H9 (cell line): ENCODE results near the gene ZFYVE28. TPM values are rescaled to one million over a fixed set of nuclear protein-coding genes. Genes with fewer than 3 reads are reported as not detected.

Experiments used
- DNase-seq: peaks from one replicate; pipeline ENCODE4 v3.0.0-alpha.2; 2017
- H2AFZ ChIP-seq: one replicate; pipeline ENCODE4 v1.6.1; 2013; ENCODE audit warnings: mild to moderate bottlenecking, low read length, control low read depth, moderate library complexity
- H2AK5ac ChIP-seq: 2 replicates; pipeline ENCODE4 v1.6.1; 2013; ENCODE audit warnings: low read length, control low read depth, mixed read lengths; ENCODE audit not compliant: insufficient read length
- H2BK120ac ChIP-seq: one replicate; pipeline ENCODE4 v1.6.1; 2013; ENCODE audit warnings: low read depth, mild to moderate bottlenecking, low read length, control low read depth, inconsistent platforms; ENCODE audit not compliant: poor library complexity, severe bottlenecking
- H2BK12ac ChIP-seq: 2 replicates; pipeline ENCODE4 v1.6.1; 2013; ENCODE audit warnings: low read length, control low read depth, mixed read lengths, low read depth; ENCODE audit not compliant: insufficient read length
- H2BK15ac ChIP-seq: 2 replicates; pipeline ENCODE4 v1.6.1; 2013; ENCODE audit warnings: low read depth, low read length, control low read depth
- H2BK20ac ChIP-seq: one replicate; pipeline ENCODE4 v1.6.1; 2013; ENCODE audit warnings: low read depth, mild to moderate bottlenecking, low read length, control low read depth, inconsistent platforms; ENCODE audit not compliant: poor library complexity, severe bottlenecking
- H2BK5ac ChIP-seq: 2 replicates; pipeline ENCODE4 v1.6.1; 2013; ENCODE audit warnings: low read length, control low read depth, mixed read lengths; ENCODE audit not compliant: insufficient read length
- H3K14ac ChIP-seq: 2 replicates; pipeline ENCODE4 v1.6.1; 2013; ENCODE audit warnings: low read length, control low read depth; ENCODE audit not compliant: insufficient read depth
- H3K18ac ChIP-seq: 2 replicates; pipeline ENCODE4 v1.6.1; 2013; ENCODE audit warnings: low read depth, mild to moderate bottlenecking, mixed read lengths, low read length, control low read depth; ENCODE audit not compliant: insufficient read length
- H3K23ac ChIP-seq: 2 replicates; pipeline ENCODE4 v1.6.1; 2013; ENCODE audit warnings: low read length, control low read depth, mixed read lengths, low read depth; ENCODE audit not compliant: insufficient read length
- H3K23me2 ChIP-seq: 2 replicates; pipeline ENCODE4 v1.6.1; 2013; ENCODE audit warnings: low read depth, mild to moderate bottlenecking, mixed read lengths, low read length, control low read depth; ENCODE audit not compliant: insufficient read length, poor library complexity, severe bottlenecking
- H3K27ac ChIP-seq: 2 replicates; pipeline ENCODE4 v1.5.1; 2013; ENCODE audit warnings: low read length, control low read depth, mixed read lengths, low read depth; ENCODE audit not compliant: insufficient read length
- H3K27me3 ChIP-seq: 2 replicates; pipeline ENCODE4 v1.6.1; 2013; ENCODE audit warnings: low read length, control low read depth, inconsistent platforms; ENCODE audit not compliant: insufficient read depth
- H3K4ac ChIP-seq: 2 replicates; pipeline ENCODE4 v1.6.1; 2013; ENCODE audit warnings: low read depth, mild to moderate bottlenecking, control low read depth, inconsistent platforms, low read length, moderate library complexity
- H3K4me1 ChIP-seq: 2 replicates; pipeline ENCODE4 v1.6.1; 2013; ENCODE audit warnings: low read length, control low read depth, inconsistent platforms; ENCODE audit not compliant: insufficient read depth
- H3K4me2 ChIP-seq: 2 replicates; pipeline ENCODE4 v1.6.1; 2013; ENCODE audit warnings: low read length, control low read depth, mixed read lengths; ENCODE audit not compliant: insufficient read length, insufficient read depth
- H3K56ac ChIP-seq: 2 replicates; pipeline ENCODE4 v1.6.1; 2013; ENCODE audit warnings: low read depth, mild to moderate bottlenecking, mixed read lengths, low read length, control low read depth; ENCODE audit not compliant: insufficient read length
- H3K79me1 ChIP-seq: 2 replicates; pipeline ENCODE4 v1.6.1; 2013; ENCODE audit warnings: low read depth, mild to moderate bottlenecking, moderate library complexity, low read length, control low read depth, inconsistent platforms; ENCODE audit not compliant: insufficient read depth, poor library complexity, severe bottlenecking
- H3K79me2 ChIP-seq: 2 replicates; pipeline ENCODE4 v1.6.1; 2013; ENCODE audit warnings: low read length, control low read depth, inconsistent platforms; ENCODE audit not compliant: insufficient read depth
- H3K9ac ChIP-seq: 2 replicates; pipeline ENCODE4 v1.6.1; 2013; ENCODE audit warnings: low read length, control low read depth, mixed read lengths; ENCODE audit not compliant: insufficient read length; ENCODE audit errors: extremely low read depth
- H3K9me3 ChIP-seq: one replicate; pipeline ENCODE4 v1.6.1; 2013; ENCODE audit warnings: low read depth, low read length, inconsistent platforms; ENCODE audit not compliant: control insufficient read depth
- H3T11ph ChIP-seq: one replicate; pipeline ENCODE4 v1.6.1; 2013; ENCODE audit warnings: mild to moderate bottlenecking, low read length, control low read depth, inconsistent platforms
- H4K20me1 ChIP-seq: one replicate; pipeline ENCODE4 v1.6.1; 2013; ENCODE audit not compliant: control insufficient read depth, insufficient read length, insufficient read depth
- H4K5ac ChIP-seq: 2 replicates; pipeline ENCODE4 v1.6.1; 2013; ENCODE audit warnings: low read depth, mild to moderate bottlenecking, mixed read lengths, low read length, control low read depth; ENCODE audit not compliant: insufficient read length
- H4K8ac ChIP-seq: replicated peaks from 2 replicates; pipeline ENCODE4 v1.6.1; 2013; ENCODE audit warnings: low read length, control low read depth, mixed read lengths, low read depth; ENCODE audit not compliant: insufficient read length
- H4K91ac ChIP-seq: 2 replicates; pipeline ENCODE4 v1.6.1; 2013; ENCODE audit warnings: low read depth, mild to moderate bottlenecking, moderate library complexity, mixed read lengths, low read length, control low read depth; ENCODE audit not compliant: insufficient read length
- H3K27ac Mint-ChIP-seq, 3 experiments: 2 replicates in 2 of 3; 3 replicates in 1 of 3; pipeline ENCODE4 v1.8.0; 2020 to 2021; ENCODE audit warnings: mixed read lengths in 3 of 3, mild to moderate bottlenecking in 1 of 3, moderate library complexity in 1 of 3
- H3K27me3 Mint-ChIP-seq: 2 replicates; pipeline ENCODE4 v1.8.0; 2021; ENCODE audit warnings: low read depth, mild to moderate bottlenecking, moderate library complexity, mixed read lengths
- H3K36me3 Mint-ChIP-seq, 3 experiments: 2 replicates in 2 of 3; 3 replicates in 1 of 3; pipeline ENCODE4 v1.8.0; 2020 to 2021; ENCODE audit warnings: low read depth in 3 of 3, mixed read lengths in 3 of 3; ENCODE audit not compliant: insufficient read depth in 1 of 3
- H3K4me1 Mint-ChIP-seq, 2 experiments: 2 replicates each; pipeline ENCODE4 v1.8.0; 2020; ENCODE audit warnings: mixed read lengths in 2 of 2
- H3K4me3 Mint-ChIP-seq, 2 experiments: 2 replicates in 1 of 2; 3 replicates in 1 of 2; pipeline ENCODE4 v1.8.0; 2020 to 2021; ENCODE audit warnings: mild to moderate bottlenecking in 2 of 2, mixed read lengths in 2 of 2, moderate library complexity in 1 of 2
- H3K9me3 Mint-ChIP-seq, 2 experiments: 2 replicates in 1 of 2; 3 replicates in 1 of 2; pipeline ENCODE4 v1.8.0; 2020; ENCODE audit warnings: mild to moderate bottlenecking in 2 of 2, mixed read lengths in 2 of 2, moderate library complexity in 1 of 2
- CTCF ChIP-seq: fragments of 200-600 bp; sonication (generic); conservative IDR thresholded peaks from 3 replicates; pipeline ENCODE4 v1.8.0; 2021; ENCODE audit warnings: antibody characterized with exemption, mild to moderate bottlenecking
- WGBS: extraction: QIAGEN DNeasy Blood & Tissue Kit; methylation state at CpG from one replicate; pipeline ENCODE4 v1.1.7; 2013; ENCODE audit warnings: missing lambda C conversion rate, low lambda C conversion rate, mixed read lengths; ENCODE audit not compliant: insufficient read length; ENCODE audit errors: extremely low coverage; 5-methylcytosine and 5-hydroxymethylcytosine counted together
- total RNA-seq: library from RNA; stranded (reverse); gene quantifications from 2 replicates; pipeline ENCODE4 v1.2.1, GENCODE V29; 2021

Gene ZFYVE28
- total RNA-seq, 1 experiment from 2014 or later = 0.98 TPM

- H3K27me3 Mint-ChIP-seq = no peaks in the 10 kb centered on the region
- Histone ChIP-seq H2BK5ac (no peak overlapping the region), H3K14ac (no peak overlapping the region), H3K23me2 (peaks cover 9% of the 10 kb centered on the region), H3K56ac (no peak overlapping the region), H2BK120ac (no peak overlapping the region), H3K4ac (no peak overlapping the region), H3K27me3 (no peaks in the 10 kb centered on the region), H3K4me1 (peaks cover under 1% of the 10 kb centered on the region; the same call in 1 of the 2 replicates), H3K9ac (no peak overlapping the region), H2BK15ac (no peak overlapping the region), H3K9me3 (no peaks in the 10 kb centered on the region), H3K23ac (no peak overlapping the region), H2AK5ac (no peak overlapping the region), H2AFZ (no peak overlapping the region), H2BK20ac (no peak overlapping the region), H4K20me1 (peaks cover 2% of the 10 kb centered on the region), H3K4me2 (no peak overlapping the region), H4K5ac (no peak overlapping the region), H3K79me1 (no peaks in the 10 kb centered on the region), H3K18ac (no peak overlapping the region), H4K8ac (no peak overlapping the region), H2BK12ac (no peak overlapping the region), H3K27ac (no peak overlapping the region), H4K91ac (no peak overlapping the region), H3T11ph (no peak overlapping the region), H3K79me2 (no peaks in the 10 kb centered on the region)
- H3K27ac Mint-ChIP-seq = no peak overlapping the region; a peak in 1 of 7 replicates
- TF ChIP-seq CTCF = no peak
- peaks cover 5 to 18% (median 12%) of the 10 kb centered on the region in 3 experiments; a peak in 4 of 7 replicates for H3K36me3 Mint-ChIP-seq
- no peak overlapping the region for H3K4me3 Mint-ChIP-seq
- WGBS = no CpG with 5 or more reads among the region's 18 CpGs
- no peaks in the 10 kb centered on the region for H3K9me3 Mint-ChIP-seq
- no peak for DNase-seq
- H3K4me1 Mint-ChIP-seq = peaks cover 2 to 3% of the 10 kb centered on the region in 2 experiments
Observed at GRCh38 chr4:2258091-2259035, 160.1 kb downstream of the ZFYVE28 start.
